ENCODE results near the gene PCF11. TPM values are rescaled to one million over a fixed set of nuclear protein-coding genes. Genes with fewer than 3 reads are reported as not detected.
"Not testable (repeated sequence)": the region's sequence is repeated elsewhere in the genome, so short reads cannot be mapped to it uniquely, and the experiment has no call there.

The PCF11 gene
- total RNA-seq, 1 donor from 2014 or later, result 53.3 TPM

- no peak for DNase-seq (ENCODE audit: low read depth)
Measured at GRCh38 chr11:83192606-83193245, 35.8 kb downstream of the PCF11 start.

GRCh38 chr11:83193315-83194280 lies 36.7 kb downstream of the PCF11 start, which contains the start of gene ANKRD42:
Gene ANKRD42 (plus strand): TSS chr11:83193712. CDS start chr11:83194671, 959 bp downstream.
- peak; percentile 97 for DNase-seq (ENCODE audit: low read depth)

GRCh38 chr11:83194281-83195142 lies 37.6 kb downstream of the PCF11 start:
- peak; percentile 51 for DNase-seq (ENCODE audit: low read depth)

GRCh38 chr11:83195143-83195466 lies 38.2 kb downstream of the PCF11 start:
- DNase-seq (ENCODE audit: low read depth), result no peak

- DNase-seq (ENCODE audit: low read depth), result no peak
Measured at GRCh38 chr11:83195649-83196048, 38.7 kb downstream of the PCF11 start.

- no peak for DNase-seq (ENCODE audit: low read depth)
Measured at GRCh38 chr11:83200035-83200434, 43.1 kb downstream of the PCF11 start.

GRCh38 chr11:83205608-83206185 lies 48.8 kb downstream of the PCF11 start:
- no peak for DNase-seq (ENCODE audit: low read depth)

- DNase-seq (ENCODE audit: low read depth), result no peak
Measured at GRCh38 chr11:83206221-83206620, 49.3 kb downstream of the PCF11 start.

- DNase-seq (ENCODE audit: low read depth), result not testable (repeated sequence)
Measured at GRCh38 chr11:83206771-83207382, 49.9 kb downstream of the PCF11 start.

- no peak for DNase-seq (ENCODE audit: low read depth)
Measured at GRCh38 chr11:83219095-83219494, 62.2 kb downstream of the PCF11 start.

- DNase-seq (ENCODE audit: low read depth), result no peak
Measured at GRCh38 chr11:83220260-83220659, 63.3 kb downstream of the PCF11 start.

- no peak for DNase-seq (ENCODE audit: low read depth)
Measured at GRCh38 chr11:83221694-83222093, 64.8 kb downstream of the PCF11 start.

- DNase-seq (ENCODE audit: low read depth), result no peak
Measured at GRCh38 chr11:83222499-83222898, 65.6 kb downstream of the PCF11 start.

GRCh38 chr11:83223457-83223856 lies 66.5 kb downstream of the PCF11 start:
- no peak for DNase-seq (ENCODE audit: low read depth)

GRCh38 chr11:83235825-83236224 lies 78.9 kb downstream of the PCF11 start:
- no peak for DNase-seq (ENCODE audit: low read depth)

Other genes with a start within 250 kb of the PCF11 start
- 13.6 and 23.0 TPM in 2 replicates for gene RAB30, start 85.2 kb upstream of the PCF11 start, total RNA-seq
- 4.7 and 4.8 TPM in 2 replicates for gene ANKRD42, start 36.6 kb downstream of the PCF11 start, total RNA-seq
- 88.8 and 108 TPM in 2 replicates for gene CCDC90B, start 129.2 kb downstream of the PCF11 start, total RNA-seq